Neural progenitor cell (in vitro differentiated cells): Measurements from ENCODE around the gene FBXW11. TPM values are rescaled to one million over a fixed set of nuclear protein-coding genes. Genes with fewer than 3 reads are reported as not detected.

Experiments
- DNase-seq: peaks from one replicate; pipeline ENCODE4 v3.0.0-alpha.2; 2016; ENCODE audit warnings: low spot score
- H2AFZ ChIP-seq: fragments of 200-600 bp; sonication (generic); replicated peaks from 2 replicates; pipeline ENCODE4 v1.6.1; 2016; ENCODE audit warnings: antibody characterized with exemption
- H3F3A ChIP-seq: fragments of 200-600 bp; sonication (generic); 2 replicates; pipeline ENCODE4 v1.6.1; 2016; ENCODE audit warnings: antibody characterized with exemption, low read depth
- H3K27ac ChIP-seq: fragments of 200-600 bp; sonication (generic); 2 replicates; pipeline ENCODE4 v1.5.1; 2016; ENCODE audit warnings: mild to moderate bottlenecking
- H3K27me3 ChIP-seq: fragments of 200-600 bp; sonication (generic); 2 replicates; pipeline ENCODE4 v1.6.1; 2016; ENCODE audit warnings: mild to moderate bottlenecking, moderate library complexity
- H3K36me3 ChIP-seq: fragments of 200-600 bp; sonication (generic); 2 replicates; pipeline ENCODE4 v1.5.1; 2016
- H3K4me1 ChIP-seq: fragments of 200-600 bp; sonication (generic); 2 replicates; pipeline ENCODE4 v1.6.1; 2016; ENCODE audit warnings: mixed run types
- H3K4me2 ChIP-seq: fragments of 200-600 bp; sonication (generic); 2 replicates; pipeline ENCODE4 v1.6.1; 2016
- H3K4me3 ChIP-seq: fragments of 200-600 bp; sonication (generic); 2 replicates; pipeline ENCODE4 v1.5.1; 2016
- H3K79me2 ChIP-seq: fragments of 200-600 bp; sonication (generic); 2 replicates; pipeline ENCODE4 v1.6.1; 2016; ENCODE audit warnings: low read depth
- H3K9ac ChIP-seq: fragments of 200-600 bp; sonication (generic); 2 replicates; pipeline ENCODE4 v1.6.1; 2016
- H3K9me3 ChIP-seq: fragments of 200-600 bp; sonication (generic); 2 replicates; pipeline ENCODE4 v1.5.1; 2016; ENCODE audit warnings: low read depth
- H4K20me1 ChIP-seq: fragments of 200-600 bp; sonication (generic); 2 replicates; pipeline ENCODE4 v1.6.1; 2016; ENCODE audit warnings: low read depth
- H3K27ac Mint-ChIP-seq: 3 replicates; pipeline ENCODE4 v1.8.0; 2021; ENCODE audit warnings: mixed read lengths
- H3K27me3 Mint-ChIP-seq: 2 replicates; pipeline ENCODE4 v1.8.0; 2022; ENCODE audit warnings: low read depth, mild to moderate bottlenecking, inconsistent platforms, moderate library complexity, mixed read lengths; ENCODE audit not compliant: insufficient read depth
- H3K36me3 Mint-ChIP-seq: 3 replicates; pipeline ENCODE4 v1.8.0; 2021; ENCODE audit warnings: mixed read lengths
- H3K4me1 Mint-ChIP-seq: 3 replicates; pipeline ENCODE4 v1.8.0; 2021; ENCODE audit warnings: mixed read lengths
- H3K4me3 Mint-ChIP-seq: 3 replicates; pipeline ENCODE4 v1.8.0; 2021; ENCODE audit warnings: mild to moderate bottlenecking, moderate library complexity, mixed read lengths
- H3K9me3 Mint-ChIP-seq: 3 replicates; pipeline ENCODE4 v1.8.0; 2020; ENCODE audit warnings: mixed read lengths
- EZH2 ChIP-seq: fragments of 200-600 bp; sonication (generic); IDR thresholded peaks from 2 replicates; pipeline ENCODE4 v1.6.1; 2017; ENCODE audit warnings: antibody characterized with exemption, mild to moderate bottlenecking, moderate library complexity
- EZH2phosphoT487 ChIP-seq: fragments of 200-600 bp; sonication (generic); IDR thresholded peaks from 2 replicates; pipeline ENCODE4 v1.6.1; 2017; ENCODE audit warnings: antibody characterized with exemption
- total RNA-seq: library from RNA; depleted of rRNA; stranded (reverse); fragments of >200 nt; gene quantifications from 2 replicates; pipeline ENCODE4 v1.2.3, GENCODE V29; 2015; ENCODE audit warnings: low replicate concordance
- TF ChIP-seq, protein P1 (sequence below): fragments of 200-600 bp; sonication (generic); IDR thresholded peaks from 2 replicates; pipeline ENCODE4 v1.5.1; 2017; ENCODE audit warnings: antibody characterized with exemption, mild to moderate bottlenecking

The FBXW11 gene
- total RNA-seq, 1 donor from 2014 or later, result 79.1 TPM

DNA sequence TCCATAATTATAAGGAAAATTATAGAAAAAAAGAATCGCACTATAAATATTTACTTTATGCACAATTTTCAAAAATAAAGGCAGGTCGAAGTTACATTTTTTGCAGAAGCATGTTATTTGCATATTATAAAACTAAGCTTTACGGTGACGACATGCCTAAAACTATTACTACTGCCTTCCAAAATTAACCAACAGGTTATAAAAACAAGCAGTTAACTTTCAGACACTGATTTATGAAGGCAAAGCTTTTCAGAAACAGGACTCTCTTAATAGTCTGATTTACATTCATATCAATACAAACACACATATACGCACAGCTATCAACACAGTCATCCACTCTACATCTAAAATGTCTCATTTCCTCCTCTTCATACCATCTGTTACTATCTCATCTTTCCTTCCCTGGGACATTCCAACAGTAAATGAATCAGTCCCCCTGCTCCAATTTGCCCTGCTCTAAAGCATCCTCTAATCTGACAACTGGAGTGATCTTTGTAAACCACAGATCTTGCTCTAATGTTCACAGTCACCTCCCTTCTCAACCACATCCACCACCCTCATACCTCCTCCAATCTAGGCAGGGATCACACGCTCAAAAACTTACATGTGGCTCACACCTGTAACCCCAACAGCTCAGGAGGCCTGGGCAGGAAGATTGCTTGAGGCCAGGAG, 21.6 kb downstream of the FBXW11 start:
- Histone ChIP-seq H3K9me3 (no peaks in the 10 kb centered on the region), H3K27ac (no peak overlapping the region), H3F3A (peaks cover 6% of the 10 kb centered on the region), H3K4me2 (no peak overlapping the region), H3K4me1 (peaks cover 21% of the 10 kb centered on the region), H3K36me3 (no peaks in the 10 kb centered on the region), H4K20me1 (peaks cover 95% of the 10 kb centered on the region), H3K9ac (no peak overlapping the region), H2AFZ (no peak overlapping the region), H3K4me3 (no peak overlapping the region), H3K27me3 (no peaks in the 10 kb centered on the region), H3K79me2 (peaks cover 100% of the 10 kb centered on the region)
- H3K27ac Mint-ChIP-seq, result no peak overlapping the region
- no peak for DNase-seq
- H3K4me3 Mint-ChIP-seq, result no peak overlapping the region
- no peak for TF ChIP-seq EZH2phosphoT487
- TF ChIP-seq EZH2, result no peak
- TF ChIP-seq, protein P1, sequence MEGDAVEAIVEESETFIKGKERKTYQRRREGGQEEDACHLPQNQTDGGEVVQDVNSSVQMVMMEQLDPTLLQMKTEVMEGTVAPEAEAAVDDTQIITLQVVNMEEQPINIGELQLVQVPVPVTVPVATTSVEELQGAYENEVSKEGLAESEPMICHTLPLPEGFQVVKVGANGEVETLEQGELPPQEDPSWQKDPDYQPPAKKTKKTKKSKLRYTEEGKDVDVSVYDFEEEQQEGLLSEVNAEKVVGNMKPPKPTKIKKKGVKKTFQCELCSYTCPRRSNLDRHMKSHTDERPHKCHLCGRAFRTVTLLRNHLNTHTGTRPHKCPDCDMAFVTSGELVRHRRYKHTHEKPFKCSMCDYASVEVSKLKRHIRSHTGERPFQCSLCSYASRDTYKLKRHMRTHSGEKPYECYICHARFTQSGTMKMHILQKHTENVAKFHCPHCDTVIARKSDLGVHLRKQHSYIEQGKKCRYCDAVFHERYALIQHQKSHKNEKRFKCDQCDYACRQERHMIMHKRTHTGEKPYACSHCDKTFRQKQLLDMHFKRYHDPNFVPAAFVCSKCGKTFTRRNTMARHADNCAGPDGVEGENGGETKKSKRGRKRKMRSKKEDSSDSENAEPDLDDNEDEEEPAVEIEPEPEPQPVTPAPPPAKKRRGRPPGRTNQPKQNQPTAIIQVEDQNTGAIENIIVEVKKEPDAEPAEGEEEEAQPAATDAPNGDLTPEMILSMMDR, result no peak
- H3K9me3 Mint-ChIP-seq, result peaks cover 9% of the 10 kb centered on the region
- no peaks in the 10 kb centered on the region for H3K27me3 Mint-ChIP-seq
- H3K36me3 Mint-ChIP-seq, result peaks cover 23% of the 10 kb centered on the region
- H3K4me1 Mint-ChIP-seq, result peaks cover 6% of the 10 kb centered on the region

DNA sequence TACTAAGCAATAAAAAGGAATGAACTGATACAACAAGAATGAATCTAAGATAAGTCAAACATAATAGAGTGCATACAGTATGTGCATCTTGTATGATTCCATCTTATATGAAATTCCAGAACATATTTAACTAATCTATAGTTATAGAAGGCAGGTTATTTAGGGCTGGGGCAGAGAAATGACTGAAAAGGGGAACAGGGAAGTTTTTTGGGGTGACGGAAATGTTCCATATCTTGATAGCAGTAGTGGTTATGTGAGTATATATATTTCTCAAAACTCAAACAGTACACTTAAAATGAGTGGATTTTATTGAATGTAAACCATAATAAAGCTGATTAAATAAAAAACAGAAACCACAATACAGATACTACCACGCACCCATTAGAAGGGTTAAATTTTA, 24.6 kb downstream of the FBXW11 start:
- DNase-seq, result no peak
- Histone ChIP-seq H3K36me3 (no peaks in the 10 kb centered on the region), H3K9ac (no peak overlapping the region), H3K4me2 (peak overlapping the region; percentile 20), H3K4me1 (peaks cover 42% of the 10 kb centered on the region), H3K79me2 (peaks cover 100% of the 10 kb centered on the region), H2AFZ (no peak overlapping the region), H3K9me3 (no peaks in the 10 kb centered on the region), H3K27ac (peak overlapping the region; percentile 3), H3K27me3 (no peaks in the 10 kb centered on the region), H3F3A (peaks cover 9% of the 10 kb centered on the region), H3K4me3 (no peak overlapping the region), H4K20me1 (peaks cover 98% of the 10 kb centered on the region)
- H3K27me3 Mint-ChIP-seq, result no peaks in the 10 kb centered on the region
- peaks cover 21% of the 10 kb centered on the region for H3K9me3 Mint-ChIP-seq
- H3K27ac Mint-ChIP-seq, result no peak overlapping the region
- peaks cover 4% of the 10 kb centered on the region for H3K4me1 Mint-ChIP-seq
- TF ChIP-seq EZH2phosphoT487 (no peak), EZH2 (no peak)
- TF ChIP-seq, protein P1, result no peak
- no peak overlapping the region for H3K4me3 Mint-ChIP-seq
- H3K36me3 Mint-ChIP-seq, result peaks cover 29% of the 10 kb centered on the region

DNA sequence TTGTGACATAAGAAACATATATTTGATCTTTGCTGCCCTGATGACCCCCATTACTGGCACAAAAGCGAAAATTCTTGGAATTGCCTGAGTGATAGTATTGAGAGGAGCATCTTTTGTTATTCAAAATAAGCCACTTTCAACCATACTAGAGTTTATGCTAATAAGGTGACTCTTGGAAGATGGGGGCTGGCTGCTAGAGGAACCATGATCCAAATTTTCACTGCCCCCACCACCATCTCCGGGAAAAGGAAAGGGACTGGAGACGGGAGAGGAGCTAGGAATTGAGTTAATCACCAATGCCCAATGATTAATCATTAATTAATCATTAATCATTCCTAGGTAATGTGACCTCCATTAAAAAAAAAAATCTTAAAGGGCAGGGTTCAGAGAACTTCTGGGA, 25.6 kb downstream of the FBXW11 start:
- Mint-ChIP-seq H3K4me1 (peaks cover 3% of the 10 kb centered on the region), H3K36me3 (peaks cover 27% of the 10 kb centered on the region), H3K27me3 (no peaks in the 10 kb centered on the region), H3K4me3 (no peak overlapping the region), H3K9me3 (peaks cover 21% of the 10 kb centered on the region), H3K27ac (no peak overlapping the region)
- no peaks in the 10 kb centered on the region for H3K27me3 ChIP-seq
- peaks cover 100% of the 10 kb centered on the region for H4K20me1 ChIP-seq
- H3K9ac ChIP-seq, result no peak overlapping the region
- DNase-seq, result peak; percentile 45
- peaks cover 46% of the 10 kb centered on the region for H3K4me1 ChIP-seq
- H3K4me3 ChIP-seq, result no peak overlapping the region
- peaks cover 100% of the 10 kb centered on the region for H3K79me2 ChIP-seq
- H3K36me3 ChIP-seq, result no peaks in the 10 kb centered on the region
- peak overlapping the region; percentile 3 for H3K27ac ChIP-seq
- TF ChIP-seq, protein P1, result no peak
- TF ChIP-seq EZH2, result no peak
- TF ChIP-seq EZH2phosphoT487, result no peak
- H2AFZ ChIP-seq, result no peak overlapping the region
- no peaks in the 10 kb centered on the region for H3K9me3 ChIP-seq
- peak overlapping the region; percentile 20 for H3K4me2 ChIP-seq
- peaks cover 13% of the 10 kb centered on the region for H3F3A ChIP-seq
